ENCODE measurements around the gene SYT2.

Gene SYT2

GRCh38 chr1:202677433-202677832, 32.8 kb downstream of the SYT2 start:
- H3K27ac ChIP-seq = no peak overlapping the region
- no peak for TF ChIP-seq CTCF (IDR thresholded peaks at IDR 0.05)
- TF ChIP-seq ZFX (IDR thresholded peaks at IDR 0.05; ENCODE audit: borderline replicate concordance) = no peak

DNA sequence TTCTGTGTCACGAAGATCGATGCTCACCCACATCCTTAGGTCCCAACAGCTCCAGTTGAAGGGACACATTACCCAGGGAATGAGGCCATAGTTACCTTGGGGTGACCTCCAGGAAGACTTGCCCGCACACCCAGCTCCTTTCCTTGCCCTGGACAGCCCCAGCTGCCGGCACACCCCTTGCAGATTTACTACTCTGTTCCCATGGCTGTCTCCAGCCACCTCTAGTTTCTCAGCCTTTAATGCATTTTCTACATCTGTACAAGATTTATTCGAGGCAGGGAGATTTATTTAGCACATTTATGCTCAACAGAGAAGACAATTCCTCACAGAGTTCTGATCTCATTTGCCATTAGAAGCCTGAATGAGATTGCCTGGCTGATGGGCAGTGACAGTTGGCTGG, 36.7 kb downstream of the SYT2 start:
- H3K27ac ChIP-seq = no peak overlapping the region
- TF ChIP-seq ZFX (IDR thresholded peaks at IDR 0.05; ENCODE audit: borderline replicate concordance) (no peak), CTCF (IDR thresholded peaks at IDR 0.05) (no peak)

GRCh38 chr1:202671399-202671798, 38.9 kb downstream of the SYT2 start:
- H3K27ac ChIP-seq = no peak overlapping the region
- TF ChIP-seq CTCF (IDR thresholded peaks at IDR 0.05) = no peak
- TF ChIP-seq ZFX (IDR thresholded peaks at IDR 0.05; ENCODE audit: borderline replicate concordance) = no peak

GRCh38 chr1:202665417-202665816, 44.8 kb downstream of the SYT2 start:
- no peak for TF ChIP-seq ZFX (IDR thresholded peaks at IDR 0.05; ENCODE audit: borderline replicate concordance)
- no peak for TF ChIP-seq CTCF (IDR thresholded peaks at IDR 0.05)
- H3K27ac ChIP-seq = no peak overlapping the region

- no peak for TF ChIP-seq ZFX (IDR thresholded peaks at IDR 0.05; ENCODE audit: borderline replicate concordance)
- no peak for TF ChIP-seq CTCF (IDR thresholded peaks at IDR 0.05)
- H3K27ac ChIP-seq = no peak overlapping the region
These were observed 46.2 kb downstream of the SYT2 start for GRCh38 chr1:202664083-202664482.

GRCh38 chr1:202663131-202663530, 47.1 kb downstream of the SYT2 start:
- no peak overlapping the region for H3K27ac ChIP-seq
- TF ChIP-seq ZFX (IDR thresholded peaks at IDR 0.05; ENCODE audit: borderline replicate concordance) (no peak), CTCF (IDR thresholded peaks at IDR 0.05) (no peak)

DNA sequence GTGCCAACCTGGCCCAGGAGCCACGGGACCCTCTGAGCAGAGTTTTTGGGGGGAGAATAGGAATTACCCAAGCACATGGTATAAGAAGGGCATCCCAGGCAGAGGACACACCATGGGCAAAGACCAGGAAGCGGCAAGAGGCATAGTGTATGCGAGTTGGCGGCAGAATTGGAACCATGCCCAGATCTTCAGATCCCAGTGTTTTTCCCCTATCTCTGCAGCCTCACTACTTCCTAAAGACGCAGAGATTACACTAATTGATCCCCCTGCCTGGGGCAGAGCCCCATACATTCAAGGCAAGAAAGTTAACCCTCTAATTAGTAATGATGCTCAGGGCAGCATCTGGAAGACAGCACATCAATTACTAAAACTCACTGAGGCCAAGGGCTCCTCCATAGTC, 48.2 kb downstream of the SYT2 start:
- no peak overlapping the region for H3K27ac ChIP-seq
- TF ChIP-seq ZFX (IDR thresholded peaks at IDR 0.05; ENCODE audit: borderline replicate concordance) (no peak), CTCF (IDR thresholded peaks at IDR 0.05) (no peak)
